NCI-H82 treated with DMSO at 0.1 percent for 48 hours (cell line): ENCODE results near the gene IQCK.

Experiments
- DNase-seq: peaks from one replicate; lab custom pipeline; 2025; ENCODE audit not compliant: unreplicated experiment; lab: John Stamatoyannopoulos, UW

The IQCK gene

DNA sequence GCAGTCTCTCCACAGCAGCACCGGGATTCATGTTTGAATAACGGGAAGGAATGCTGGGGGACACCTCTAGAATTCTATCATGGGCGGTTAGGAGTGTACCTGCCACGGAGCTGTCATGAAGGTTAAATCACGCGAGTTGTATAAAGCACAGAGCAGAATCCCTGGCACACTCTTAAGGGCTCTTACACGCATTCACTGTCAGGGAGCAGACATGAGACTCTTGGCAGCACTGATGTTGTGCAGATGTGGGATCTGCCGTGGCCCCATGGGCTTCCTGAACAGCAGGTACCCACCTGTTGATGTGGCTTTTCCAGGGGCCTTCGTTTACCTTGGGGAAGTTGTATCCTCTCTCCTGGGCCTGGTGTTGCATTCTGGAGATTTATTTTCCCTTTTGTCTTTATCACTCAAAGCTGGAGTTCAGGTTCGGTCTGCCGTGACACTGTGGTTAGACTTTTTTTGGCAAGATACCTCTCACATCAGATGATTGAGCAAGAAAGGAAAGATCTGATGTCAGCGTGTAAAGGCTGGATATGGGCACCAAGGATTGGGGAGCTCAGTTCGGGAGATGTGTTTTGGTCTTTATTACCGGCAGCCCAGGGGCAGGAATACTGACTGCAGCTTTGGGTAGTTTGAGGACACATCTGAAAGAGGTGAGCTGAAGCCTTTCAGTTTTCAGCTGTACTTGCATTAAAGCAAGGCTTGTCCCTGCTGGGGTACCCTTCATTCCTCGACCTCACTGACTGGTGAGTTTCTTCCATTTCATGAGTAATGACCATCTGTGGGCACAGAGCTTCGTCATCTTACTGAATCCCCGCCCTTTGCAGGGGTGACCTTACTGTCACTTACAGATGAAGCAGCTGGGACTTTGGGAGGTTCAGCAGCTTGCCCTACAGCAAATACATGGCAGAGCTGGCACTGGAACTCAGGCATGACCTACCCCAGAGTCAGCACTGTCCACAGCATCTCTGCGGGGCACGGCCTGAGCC, 19.3 kb upstream of the IQCK start:
- no peak for DNase-seq

DNA sequence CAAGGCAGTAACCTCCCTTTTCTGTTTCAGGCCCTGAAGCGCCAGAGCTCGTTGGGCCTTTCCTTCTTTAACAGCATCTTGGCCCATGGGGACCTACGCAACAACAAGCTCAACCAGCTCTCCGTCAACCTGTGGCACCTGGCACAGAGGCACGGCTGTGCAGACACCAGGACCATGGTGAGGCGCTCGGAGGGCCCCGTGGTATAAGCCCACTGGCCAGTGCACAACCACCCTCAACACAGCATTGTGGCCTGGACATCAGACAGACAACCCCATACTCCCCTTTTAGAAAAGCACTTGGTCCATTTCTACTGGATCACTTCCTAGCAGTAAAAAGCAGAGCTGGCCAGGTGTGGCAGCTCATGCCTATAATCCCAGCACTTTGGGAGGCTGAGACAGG, 18.6 kb upstream of the IQCK start:
- DNase-seq: no peak

DNA sequence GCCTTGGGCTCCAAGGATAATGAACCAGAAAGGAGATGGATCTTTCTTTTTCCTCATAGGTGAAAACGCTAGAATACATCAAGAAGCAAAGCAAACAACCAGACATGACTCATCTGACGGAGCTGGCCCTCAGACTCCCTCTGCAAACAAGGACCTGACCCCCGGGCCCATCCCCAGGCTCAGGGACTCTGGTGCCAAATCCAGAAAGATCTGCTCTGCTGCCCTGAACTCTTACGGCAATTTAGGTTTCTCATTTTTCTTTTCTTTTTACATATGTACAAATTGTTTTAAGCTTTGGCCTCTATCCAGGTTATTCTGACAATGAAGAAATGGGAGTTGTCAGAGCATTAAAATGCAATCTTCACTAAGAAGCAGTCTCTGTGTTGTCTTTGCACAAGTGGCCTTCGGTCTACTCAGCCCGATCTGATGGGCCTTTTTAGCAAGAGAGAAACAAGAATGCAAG, 17.7 kb upstream of the IQCK start:
- DNase-seq: no peak

DNA sequence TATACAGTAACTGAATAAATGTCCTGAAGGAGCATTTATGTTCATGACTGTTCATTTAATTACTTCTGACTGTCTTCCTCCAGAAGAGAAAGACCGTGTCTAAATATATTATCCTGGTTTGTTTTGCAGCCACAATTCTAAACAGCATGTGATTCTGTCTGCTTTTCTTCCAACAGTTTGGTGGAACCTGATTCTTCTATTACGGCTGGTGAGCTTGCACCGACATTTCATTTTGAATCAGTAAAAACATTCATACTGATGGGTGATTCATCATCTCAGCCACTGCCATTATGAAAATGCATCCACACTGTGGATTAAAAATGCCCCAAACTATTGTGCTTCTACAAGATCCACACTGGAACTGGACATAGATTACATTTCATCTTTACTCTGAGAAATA, 17.0 kb upstream of the IQCK start:
- DNase-seq: no peak

DNA sequence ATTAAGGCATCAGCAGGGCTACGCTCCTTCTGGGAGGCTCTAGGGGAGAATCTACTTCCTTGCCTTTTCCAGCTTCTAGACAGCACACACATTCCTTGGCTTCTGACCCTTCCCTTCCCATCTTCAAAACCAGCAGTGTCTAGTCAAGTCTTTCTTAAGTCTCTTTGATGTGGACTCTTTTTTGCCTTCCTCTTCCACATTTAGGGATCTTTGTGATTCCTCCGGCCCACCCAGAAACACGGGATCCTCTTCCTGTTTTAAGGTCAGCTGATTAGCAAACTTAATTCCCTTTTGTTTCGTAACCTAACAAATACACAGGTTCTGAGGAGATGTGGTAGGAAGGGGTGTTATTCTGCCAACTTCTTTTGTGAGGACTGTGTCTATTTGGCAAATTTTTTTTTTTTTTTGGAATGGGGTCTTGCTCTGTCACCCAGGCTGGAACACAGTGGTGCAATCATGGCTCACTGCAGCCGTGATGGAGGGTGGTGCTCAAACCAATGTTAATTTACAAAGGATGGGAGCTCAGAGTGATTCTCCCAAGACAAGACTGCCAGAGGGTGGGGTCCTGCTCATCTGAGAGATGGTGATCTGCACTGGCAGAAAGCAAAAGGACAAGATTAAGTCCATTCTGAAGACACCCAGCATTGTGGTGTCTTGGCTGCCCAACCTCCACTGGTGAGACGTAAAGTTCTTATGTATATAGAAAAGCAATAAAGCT, 14.7 kb upstream of the IQCK start:
- DNase-seq: no peak

DNA sequence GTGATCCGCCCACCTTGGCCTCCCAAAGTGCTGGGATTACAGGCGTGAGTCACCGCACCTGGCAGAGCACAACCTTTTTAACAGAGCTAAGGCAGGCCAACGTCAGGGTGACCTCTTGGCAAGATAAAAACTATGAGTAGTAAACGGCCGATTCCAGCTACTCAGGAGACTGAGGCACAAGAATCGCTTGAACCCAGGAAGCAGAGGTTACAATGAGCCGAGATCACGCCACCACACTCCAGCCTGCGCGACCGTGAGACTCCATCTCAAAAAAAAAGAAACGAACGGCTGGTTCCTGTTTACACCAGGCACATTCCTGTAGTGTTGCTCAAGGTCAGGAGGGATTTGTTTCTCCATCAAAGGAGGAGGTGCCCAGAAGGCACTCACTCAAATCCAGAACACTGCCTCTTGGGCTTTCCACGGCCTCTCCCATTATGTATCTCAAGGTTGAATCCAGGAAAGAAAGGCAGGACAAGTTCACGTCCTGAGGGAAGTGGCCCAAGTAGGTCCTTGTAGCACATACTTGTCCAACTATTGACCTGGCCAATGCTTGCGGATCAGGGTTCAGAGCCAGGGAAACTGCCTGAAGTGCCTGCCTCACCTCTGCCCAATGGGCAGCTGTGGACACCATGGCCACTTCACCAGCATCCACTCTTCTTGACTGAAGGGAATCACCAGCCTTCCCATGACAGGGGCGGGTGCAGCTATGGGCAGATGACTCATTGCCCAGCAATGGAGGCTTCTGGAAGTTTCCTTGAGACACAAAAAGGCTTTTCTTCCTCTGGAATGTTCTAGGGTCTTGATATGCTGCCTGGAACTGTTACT, 13.5 kb upstream of the IQCK start:
- DNase-seq: no peak

DNA sequence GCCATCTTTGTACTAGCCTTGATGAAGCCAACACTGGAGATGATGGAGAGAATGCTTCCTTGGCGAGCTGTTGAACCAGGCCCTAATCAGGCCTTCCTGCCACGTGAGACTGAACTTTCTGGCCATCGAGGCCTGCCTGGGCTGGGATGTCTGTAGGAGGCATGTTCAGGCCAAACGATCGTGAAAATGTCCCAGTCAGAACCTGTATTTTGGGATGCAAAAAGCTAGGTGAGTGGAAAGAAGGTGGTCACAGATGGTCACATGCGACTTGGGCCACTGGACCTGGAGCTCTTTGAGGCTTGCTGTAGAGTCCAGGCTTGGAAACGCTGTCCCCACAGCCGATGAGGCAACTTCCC, 12.9 kb upstream of the IQCK start:
- DNase-seq: no peak

DNA sequence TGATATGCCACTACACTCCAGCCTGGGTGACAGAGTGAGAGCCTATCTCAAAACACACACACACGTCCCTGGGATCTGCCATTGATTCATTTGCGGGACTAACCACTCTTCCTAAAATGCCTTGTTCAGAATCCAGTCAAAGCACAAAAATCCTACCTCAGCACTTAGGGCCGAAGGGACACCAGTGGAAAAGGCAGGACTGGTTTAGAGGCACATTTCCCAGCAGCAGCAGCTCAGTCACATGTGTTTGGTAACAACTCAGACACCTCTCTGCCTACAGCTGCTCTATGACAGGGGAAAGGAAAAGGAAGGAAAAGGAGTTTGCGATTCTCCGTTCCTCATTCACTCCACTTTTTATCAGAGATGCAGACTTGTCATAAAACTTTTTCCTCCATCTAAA, 12.2 kb upstream of the IQCK start:
- DNase-seq: no peak

DNA sequence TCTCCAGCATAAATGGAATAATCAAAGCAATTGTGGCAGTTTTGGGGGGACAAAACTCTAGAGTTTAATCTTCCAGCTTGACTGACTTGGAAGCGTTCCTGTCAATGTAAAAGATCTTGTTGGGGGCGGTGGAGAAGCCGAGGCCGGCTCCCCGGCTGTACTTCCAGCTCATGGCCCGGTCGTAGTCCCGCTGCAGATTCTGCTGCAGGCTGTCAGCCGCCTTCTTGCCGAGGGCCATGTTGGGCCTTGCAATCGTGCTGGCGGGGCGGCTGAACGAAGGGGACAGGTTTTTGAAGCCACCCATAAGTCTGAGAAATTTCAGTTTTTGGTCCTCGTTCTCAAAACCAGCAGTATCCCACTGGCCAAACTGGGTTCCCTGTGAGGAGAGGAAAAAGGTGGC, 11.2 kb upstream of the IQCK start:
- no peak for DNase-seq

DNA sequence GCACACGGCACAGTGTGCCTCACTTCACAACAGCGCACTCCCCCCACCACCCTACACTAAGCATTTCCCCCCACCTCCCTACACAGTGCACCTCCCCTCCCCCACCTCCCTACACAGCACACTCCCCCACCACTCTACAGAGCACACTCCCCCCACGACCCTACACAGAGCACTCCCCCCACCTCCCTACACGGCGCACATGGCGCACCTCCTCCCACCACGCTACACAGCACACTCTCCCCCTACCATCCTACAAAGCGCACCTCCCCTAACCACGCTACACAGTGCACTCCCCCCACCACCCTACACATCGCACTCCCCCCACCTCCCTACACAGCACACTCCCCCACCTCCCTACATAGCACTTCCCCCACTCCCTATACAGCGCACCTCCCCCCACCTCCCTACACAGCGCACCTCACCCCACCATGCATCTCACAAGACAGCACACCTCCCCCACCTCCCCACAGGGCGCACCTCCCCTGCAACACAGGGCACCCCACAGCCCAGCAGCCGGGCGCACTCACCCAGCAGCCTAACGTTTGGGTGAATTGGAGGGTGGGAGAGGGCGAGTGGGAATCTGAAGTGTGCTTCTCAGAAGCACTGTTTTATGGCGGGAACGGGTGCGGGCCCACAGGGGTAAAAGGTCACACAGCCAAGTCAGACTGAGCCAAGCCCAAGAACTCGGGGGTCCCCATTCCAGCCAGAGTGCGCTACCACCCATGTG, 10.3 kb upstream of the IQCK start:
- DNase-seq: no peak

DNA sequence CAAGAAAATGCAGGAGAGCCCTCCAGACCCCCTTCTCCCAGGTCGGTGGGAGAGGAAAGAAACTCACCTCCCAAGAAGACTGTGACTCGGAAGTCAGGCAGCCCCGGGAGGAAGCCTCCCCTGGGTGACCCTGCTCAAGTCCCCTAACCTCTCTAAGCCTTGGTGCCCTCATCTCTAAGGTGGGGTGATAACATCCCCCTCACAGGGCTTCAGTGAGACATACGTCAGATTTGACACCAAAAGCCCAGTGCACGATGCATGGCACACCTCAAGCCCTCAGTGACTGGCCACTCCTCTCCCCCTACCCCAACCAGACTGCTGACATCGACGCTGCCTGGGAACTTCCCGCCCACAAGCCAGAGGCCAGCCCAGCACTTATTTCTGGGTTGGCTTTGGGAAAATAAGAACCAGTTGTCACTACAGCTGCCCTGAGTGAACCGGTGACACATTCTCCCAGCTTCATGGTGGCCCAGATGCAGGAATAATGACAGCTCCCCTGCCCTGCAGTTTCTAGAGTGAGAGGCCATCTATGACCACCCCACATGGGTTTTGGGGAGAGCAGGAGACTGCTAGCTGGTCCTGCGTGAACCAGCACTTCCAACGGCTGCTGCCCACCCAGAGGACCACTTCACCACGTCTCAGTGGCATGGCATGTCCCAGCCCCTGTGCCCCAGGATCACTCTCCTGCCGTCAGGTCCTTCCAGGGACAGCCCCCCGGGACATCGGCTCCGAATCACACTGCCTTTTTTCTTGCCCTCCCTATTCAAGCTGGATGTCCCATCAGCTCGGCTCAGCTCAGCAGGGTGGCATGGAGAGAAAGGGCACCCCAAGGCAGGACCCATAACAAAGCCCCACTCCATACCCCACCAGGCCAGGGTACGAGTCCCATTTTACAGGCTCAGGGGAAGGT, 9.5 kb upstream of the IQCK start:
- DNase-seq: no peak

DNA sequence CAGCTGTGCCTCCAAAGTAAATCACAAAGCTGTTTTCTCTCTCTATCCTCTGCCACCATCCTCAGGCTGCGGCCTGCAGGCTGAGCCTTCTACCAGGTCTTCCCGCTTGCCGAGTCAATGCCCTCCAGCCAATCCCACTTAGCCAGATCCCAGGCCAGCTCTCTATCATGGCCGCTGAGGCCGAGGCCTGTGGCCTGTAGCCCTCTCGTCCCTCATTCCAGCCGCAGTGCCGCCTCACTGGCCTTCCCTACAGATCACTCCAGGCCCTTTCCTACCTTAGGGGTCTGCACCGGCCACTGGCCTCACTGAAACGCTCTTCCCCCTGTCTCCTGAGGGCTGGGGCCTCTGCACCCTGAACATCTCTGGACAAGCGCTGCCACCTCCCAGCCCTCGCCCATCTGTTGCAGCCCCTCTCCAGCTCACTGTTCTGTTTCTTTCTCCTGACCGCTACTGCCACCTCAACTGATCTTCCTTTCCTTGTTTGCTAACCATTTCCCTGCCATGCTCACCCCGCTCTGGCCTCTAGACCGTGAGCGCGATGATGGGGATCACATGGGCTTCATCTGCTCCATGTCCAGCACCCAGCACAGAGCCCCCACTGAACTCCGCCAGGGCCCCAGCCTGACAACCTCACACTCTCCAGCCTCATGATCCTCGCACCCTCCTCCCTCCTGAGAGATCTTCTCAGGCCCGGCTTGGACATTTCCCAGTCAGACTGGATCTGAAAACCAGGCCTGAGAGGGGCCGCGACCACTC, 8.5 kb upstream of the IQCK start:
- no peak for DNase-seq

DNA sequence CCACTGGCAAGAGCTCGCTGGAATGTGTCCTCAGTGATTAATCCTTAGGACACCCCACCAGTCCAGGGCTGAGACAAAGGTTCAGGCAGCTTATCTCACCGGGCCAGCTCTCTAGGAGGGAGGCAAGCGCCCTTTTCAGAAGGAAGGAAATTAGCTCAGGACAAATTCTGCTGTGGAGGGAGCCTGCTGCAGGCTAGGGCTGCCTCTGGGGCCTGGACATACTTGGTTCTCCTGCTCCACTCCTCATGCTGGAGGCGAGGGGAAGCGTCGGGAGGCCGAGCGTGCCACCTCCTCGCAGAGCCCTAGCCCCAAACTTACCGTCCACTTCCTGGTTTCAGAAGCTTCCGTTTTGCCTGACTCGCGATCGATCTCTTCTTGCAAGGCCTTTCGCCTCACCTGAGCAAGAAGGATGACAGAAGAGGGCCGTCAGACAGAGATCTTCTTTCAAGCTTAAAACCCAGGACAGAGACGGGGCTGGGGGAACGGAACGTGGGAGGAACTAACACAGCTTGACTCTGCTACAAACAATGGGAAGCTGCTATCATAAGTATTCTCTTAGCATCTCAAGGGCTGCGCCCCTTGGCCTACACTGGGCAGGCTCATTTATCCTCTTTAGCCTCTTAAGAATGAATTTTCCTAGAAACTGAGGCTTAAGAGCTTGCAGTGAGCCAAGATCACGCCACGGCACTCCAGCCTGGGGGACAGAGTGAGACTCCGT, 7.7 kb upstream of the IQCK start:
- DNase-seq: no peak

DNA sequence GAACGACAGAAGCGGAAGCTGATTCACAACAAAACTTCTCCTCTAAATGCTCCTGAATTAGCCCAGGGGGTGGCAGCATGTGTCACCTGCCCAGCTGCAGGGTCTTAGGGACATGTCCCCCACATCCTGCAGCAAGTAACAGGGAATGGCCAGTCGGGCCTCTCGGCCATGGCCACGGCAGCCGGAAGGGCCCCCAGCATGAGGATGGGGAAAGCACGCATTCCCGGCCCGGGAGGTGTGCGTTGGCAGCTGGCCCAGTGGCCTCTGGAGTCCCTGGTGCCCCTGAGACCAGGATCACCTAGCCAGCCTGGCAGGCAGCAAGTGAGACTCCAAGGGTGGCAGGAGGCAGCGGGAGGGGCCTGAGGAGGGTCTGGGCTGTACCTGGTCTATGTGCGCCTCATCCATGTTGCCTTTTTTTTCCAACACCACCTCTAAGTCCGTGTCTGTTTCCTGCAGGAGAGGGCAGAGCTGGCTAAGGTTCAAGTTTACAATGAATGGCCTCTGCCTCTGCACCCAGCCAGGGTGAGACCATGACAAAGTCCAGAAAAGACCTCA, 7.0 kb upstream of the IQCK start:
- no peak for DNase-seq

DNA sequence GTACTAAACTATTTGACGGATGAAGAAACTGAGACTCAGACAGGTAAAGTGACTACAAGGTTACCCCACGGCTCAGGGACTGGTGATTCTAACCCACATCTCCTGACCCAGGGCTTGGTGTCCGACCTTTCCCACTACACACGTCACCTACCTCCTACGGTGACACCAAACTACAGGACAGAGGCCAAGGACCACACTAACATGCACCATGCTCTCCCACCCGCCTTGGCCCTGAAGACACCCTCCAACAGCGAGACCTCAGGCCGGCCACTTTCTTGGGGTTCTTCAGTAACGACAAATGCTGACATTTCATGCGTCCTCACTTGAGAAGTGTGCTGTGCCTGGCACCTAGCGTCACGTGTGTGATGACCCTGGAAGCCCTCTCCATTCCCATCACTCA, 6.4 kb upstream of the IQCK start:
- DNase-seq: no peak

DNA sequence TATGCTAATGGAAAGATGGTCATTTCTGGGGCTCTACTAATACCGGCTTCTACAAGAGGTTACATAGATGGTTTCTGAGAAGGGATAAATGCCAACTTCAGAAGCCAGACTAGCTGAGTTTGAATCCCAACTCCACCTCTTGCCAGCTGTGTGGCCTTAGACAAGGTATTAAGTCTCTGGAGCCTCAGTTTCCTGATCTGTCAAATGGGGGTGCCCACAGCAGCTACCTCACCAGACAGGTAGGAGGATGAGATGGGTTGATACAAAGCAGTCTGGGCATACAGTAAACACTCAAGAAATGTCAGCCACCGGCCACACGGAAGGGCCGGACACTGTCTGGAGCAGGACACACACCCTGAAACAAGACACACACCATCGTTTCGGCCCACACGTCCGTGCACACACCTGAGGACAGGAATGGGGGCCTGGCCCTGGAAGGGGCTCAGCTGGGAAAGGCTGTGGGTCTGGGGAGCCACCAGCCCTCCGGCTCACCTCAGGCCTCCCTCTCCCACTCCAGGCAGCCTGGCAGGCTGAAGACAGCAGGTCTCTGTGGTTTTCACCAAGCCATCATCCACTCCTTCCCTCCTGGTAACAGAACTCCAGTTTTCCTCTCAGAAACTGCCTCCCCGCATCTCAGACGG, 5.5 kb upstream of the IQCK start:
- DNase-seq: no peak

DNA sequence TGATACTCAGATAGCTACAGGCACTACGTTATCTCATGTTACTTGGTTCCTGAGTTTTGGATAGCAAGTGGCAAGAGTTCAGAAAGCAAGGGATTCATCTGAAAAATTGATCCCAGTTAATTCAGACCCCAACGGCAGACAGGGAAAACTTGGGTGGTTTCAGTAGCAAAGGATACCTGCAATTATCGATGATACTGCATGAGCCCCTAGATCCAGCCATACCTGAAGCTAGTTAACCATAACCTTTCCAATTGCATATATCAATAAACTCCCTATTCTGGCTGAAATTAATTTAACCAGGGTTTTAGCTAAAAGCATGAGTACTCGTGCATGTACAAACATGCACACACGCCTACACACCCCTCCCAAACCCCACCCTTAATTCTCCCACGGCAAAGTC, 4.4 kb upstream of the IQCK start:
- DNase-seq: no peak

DNA sequence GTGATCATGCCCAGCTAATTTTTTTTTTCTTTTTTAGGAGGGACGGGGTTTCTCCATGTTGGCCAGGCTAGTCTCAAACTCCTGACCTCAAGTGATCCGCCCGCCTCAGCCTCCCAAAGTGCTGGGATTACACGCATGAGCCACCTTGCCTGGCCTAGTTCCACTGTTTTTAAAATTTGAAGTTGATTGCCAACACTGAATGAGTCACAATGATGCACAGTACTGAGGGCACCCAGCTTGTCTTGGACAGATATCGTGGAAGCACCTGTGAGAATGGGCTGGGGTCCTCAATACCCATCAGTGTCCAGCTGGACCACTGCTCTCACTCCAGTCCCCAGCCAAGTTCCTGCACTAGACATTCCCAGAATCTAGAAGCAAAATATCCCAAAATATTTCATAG, 2.5 kb upstream of the IQCK start:
- DNase-seq: no peak
